Stimulated activated CD4-positive, alpha-beta T cell treated with anti-CD3 and anti-CD28 coated beads, TNF-alpha, amount 100 ng/mL, for 4 hours (primary cell): ENCODE data around the gene PTPRT.

Experiments
- DNase-seq, 3 experiments: peaks; one replicate each; pipeline ENCODE4 v3.0.0-alpha.2; 2020; ENCODE audit warnings: low read depth in 3 of 3

PTPRT gene

GRCh38 chr20:42974347-42974746, 215.4 kb downstream of the PTPRT start:
- DNase-seq, result no peak

GRCh38 chr20:42972591-42972990, 217.1 kb downstream of the PTPRT start:
- no peak for DNase-seq

GRCh38 chr20:42968746-42969145, 221.0 kb downstream of the PTPRT start:
- DNase-seq, result no peak

- DNase-seq, result no peak
Observed at GRCh38 chr20:42963796-42964195, 225.9 kb downstream of the PTPRT start.

- no peak for DNase-seq
Observed at GRCh38 chr20:42961771-42962170, 227.9 kb downstream of the PTPRT start.

GRCh38 chr20:42959996-42960395, 229.7 kb downstream of the PTPRT start:
- DNase-seq, result no peak

- DNase-seq, result no peak
Observed at GRCh38 chr20:42958367-42959069, 231.2 kb downstream of the PTPRT start.

- DNase-seq, result no peak
Observed at GRCh38 chr20:42957704-42958095, 232.0 kb downstream of the PTPRT start.

GRCh38 chr20:42957018-42957703, 232.5 kb downstream of the PTPRT start:
- DNase-seq, result no peak

- no peak for DNase-seq
Observed at GRCh38 chr20:42955713-42956112, 234.0 kb downstream of the PTPRT start.

- no peak for DNase-seq
Observed at GRCh38 chr20:42954951-42955350, 234.8 kb downstream of the PTPRT start.

- DNase-seq, result no peak
Observed at GRCh38 chr20:42949950-42950349, 239.8 kb downstream of the PTPRT start.

- DNase-seq, result no peak
Observed at GRCh38 chr20:42945234-42945994, 244.3 kb downstream of the PTPRT start.

- no peak for DNase-seq
Observed at GRCh38 chr20:42941629-42942028, 248.1 kb downstream of the PTPRT start.

- no peak for DNase-seq
Observed at GRCh38 chr20:42938441-42939205, 251.1 kb downstream of the PTPRT start.

- DNase-seq, result no peak
Observed at GRCh38 chr20:42936482-42936881, 253.2 kb downstream of the PTPRT start.

GRCh38 chr20:42924215-42924614, 265.5 kb downstream of the PTPRT start:
- DNase-seq, result no peak

GRCh38 chr20:42923348-42923918, 266.3 kb downstream of the PTPRT start:
- DNase-seq, result no peak

- DNase-seq, result no peak
Observed at GRCh38 chr20:42920776-42921175, 268.9 kb downstream of the PTPRT start.

GRCh38 chr20:42919316-42919715, 270.4 kb downstream of the PTPRT start:
- DNase-seq, result no peak

GRCh38 chr20:42915081-42915480, 274.6 kb downstream of the PTPRT start:
- no peak for DNase-seq

GRCh38 chr20:42914302-42914701, 275.4 kb downstream of the PTPRT start:
- DNase-seq, result no peak
